OCI-LY3 (cell line): ENCODE data around the gene HERC2.

ENCODE experiments used
- CTCF ChIP-seq: fragments of 200-600, 300-600 bp; sonication (generic); IDR thresholded peaks from 2 replicates; pipeline ENCODE4 v1.5.1; 2014; ENCODE audit warnings: antibody characterized with exemption, low read length, low read depth
- EZH2phosphoT487 ChIP-seq: fragments of 200-600 bp; shearing (Covaris generic); IDR thresholded peaks from 2 replicates; pipeline ENCODE4 v1.6.1; 2018; ENCODE audit warnings: antibody characterized with exemption, mixed run types, low read depth

DNA sequence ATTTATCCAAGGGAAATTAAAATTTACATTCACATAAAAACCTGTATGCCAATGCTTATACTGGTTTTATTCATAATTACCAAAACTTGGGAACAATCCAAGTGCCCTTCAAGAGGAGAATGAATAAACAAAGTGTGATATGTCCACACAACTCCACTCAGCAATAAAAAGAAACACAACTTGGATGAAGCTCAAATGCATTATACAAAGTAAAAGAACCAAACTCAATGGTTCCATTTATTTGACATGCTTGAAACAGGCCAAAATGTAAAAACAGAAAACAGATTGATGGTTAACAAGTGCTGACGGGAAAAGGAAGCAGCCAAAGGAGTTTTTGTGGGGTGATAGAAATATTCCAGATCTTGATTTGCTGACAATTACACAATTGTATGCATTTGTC is 246.4 kb downstream of the HERC2 start:
- TF ChIP-seq CTCF (no peak), EZH2phosphoT487 (no peak)
